T-cell (primary cell): ENCODE data around the gene DNAJB8. TPM values are rescaled to one million over a fixed set of nuclear protein-coding genes. Genes with fewer than 3 reads are reported as not detected.

Experiments used
- ATAC-seq, 4 experiments: fragments of 200-7000 bp in 3 of 4; fragments of 150-1000 bp in 1 of 4; cut with Tn5 transposase; replicated peaks in 1 of 4; 1 replicate in 3 of 4; 2 replicates in 1 of 4; pipeline ENCODE4 v1.10.0; 2021; ENCODE audit warnings: moderate library complexity in 3 of 4, mild to moderate bottlenecking in 2 of 4, moderate number of reproducible peaks in 1 of 4
- CTCF ChIA-PET, 2 donors: fragments of 300-600 bp; sonication (Branson Sonifier 250); formaldehyde crosslinking; loops; one replicate each; lab custom pipeline; 2022; ENCODE audit warnings: antibody characterized with exemption in 2 of 2; lab: Charles Lee
- POLR2A ChIA-PET, 2 donors: fragments of 300-600 bp; sonication (Branson Sonifier 250); formaldehyde crosslinking; loops; one replicate each; lab custom pipeline; 2022; ENCODE audit warnings: antibody characterized with exemption in 2 of 2; lab: Charles Lee
- DNase-seq, 35 experiments: peaks; one replicate each; pipeline versions ENCODE4 v3.0.0 to v3.0.0-alpha.2; 2013 to 2023
- H3K27ac ChIP-seq: one replicate; pipeline ENCODE4 v1.5.1; 2013; ENCODE audit warnings: low read length
- H3K27me3 ChIP-seq, 2 experiments: replicated peaks in 1 of 2; 1 replicate in 1 of 2; 2 replicates in 1 of 2; pipeline versions ENCODE4 v1.6.1 to v1.7.0; 2013; ENCODE audit warnings: low read length in 1 of 2, mixed read lengths in 1 of 2; ENCODE audit not compliant: control insufficient read depth in 2 of 2, insufficient read depth in 2 of 2; ENCODE audit errors: extremely low read depth in 1 of 2
- H3K36me3 ChIP-seq, 2 donors: 1 replicate in 1 of 2; 2 replicates in 1 of 2; pipeline versions ENCODE4 v1.6.1 to v1.7.0; 2013; ENCODE audit warnings: low read length in 1 of 2; ENCODE audit not compliant: control insufficient read depth in 2 of 2, insufficient read depth in 1 of 2; ENCODE audit errors: extremely low read depth in 1 of 2
- H3K4me1 ChIP-seq, 2 experiments: 1 replicate in 1 of 2; 2 replicates in 1 of 2; pipeline versions ENCODE4 v1.6.1 to v1.7.0; 2013; ENCODE audit warnings: low read length in 2 of 2, mixed read lengths in 1 of 2; ENCODE audit not compliant: insufficient read depth in 2 of 2, control insufficient read depth in 1 of 2; ENCODE audit errors: extremely low read depth in 1 of 2
- H3K4me3 ChIP-seq, 2 donors: 1 replicate in 1 of 2; 2 replicates in 1 of 2; pipeline versions ENCODE4 v1.5.1 to v1.7.0; 2013; ENCODE audit warnings: mild to moderate bottlenecking in 2 of 2, low read length in 1 of 2, moderate library complexity in 1 of 2; ENCODE audit not compliant: control insufficient read depth in 1 of 2; ENCODE audit errors: extremely low read depth in 1 of 2
- H3K9me3 ChIP-seq: 2 replicates; pipeline ENCODE4 v1.7.0; 2013
- H3K27ac Mint-ChIP-seq, 2 donors: one replicate each; pipeline ENCODE4 v1.8.0; 2020 to 2021; ENCODE audit warnings: mild to moderate bottlenecking in 2 of 2, mixed read lengths in 2 of 2
- H3K27me3 Mint-ChIP-seq, 2 donors: one replicate each; pipeline ENCODE4 v1.8.0; 2021 to 2022; ENCODE audit warnings: mixed read lengths in 2 of 2
- H3K36me3 Mint-ChIP-seq: one replicate; pipeline ENCODE4 v1.8.0; 2021; ENCODE audit warnings: mixed read lengths
- H3K4me1 Mint-ChIP-seq, 3 donors: one replicate each; pipeline ENCODE4 v1.8.0; 2020 to 2022; ENCODE audit warnings: mixed read lengths in 3 of 3, mild to moderate bottlenecking in 1 of 3
- H3K4me3 Mint-ChIP-seq, 3 donors: one replicate each; pipeline ENCODE4 v1.8.0; 2020 to 2022; ENCODE audit warnings: mild to moderate bottlenecking in 3 of 3, mixed read lengths in 3 of 3, moderate library complexity in 3 of 3
- H3K9me3 Mint-ChIP-seq, 3 donors: one replicate each; pipeline ENCODE4 v1.8.0; 2020 to 2022; ENCODE audit warnings: mixed read lengths in 3 of 3
- WGBS: methylation state at CpG from one replicate; pipeline ENCODE4 v1.1.5; 2013; ENCODE audit warnings: missing lambda C conversion rate; ENCODE audit not compliant: insufficient coverage; 5-methylcytosine and 5-hydroxymethylcytosine counted together
- total RNA-seq, 35 experiments: library from RNA in 6 of 35; stranded (reverse) in 6 of 35; fragments of 120-200 nt in 1 of 35; gene quantifications; one replicate each; pipeline versions ENCODE4 v1.2.1 to v1.2.4 and lab custom pipeline; 2013 to 2026

DNAJB8 gene
- total RNA-seq, 5 donors from 2014 or later (not counting 1 experiment from before 2014, with no cell fraction given) = not detected

DNA sequence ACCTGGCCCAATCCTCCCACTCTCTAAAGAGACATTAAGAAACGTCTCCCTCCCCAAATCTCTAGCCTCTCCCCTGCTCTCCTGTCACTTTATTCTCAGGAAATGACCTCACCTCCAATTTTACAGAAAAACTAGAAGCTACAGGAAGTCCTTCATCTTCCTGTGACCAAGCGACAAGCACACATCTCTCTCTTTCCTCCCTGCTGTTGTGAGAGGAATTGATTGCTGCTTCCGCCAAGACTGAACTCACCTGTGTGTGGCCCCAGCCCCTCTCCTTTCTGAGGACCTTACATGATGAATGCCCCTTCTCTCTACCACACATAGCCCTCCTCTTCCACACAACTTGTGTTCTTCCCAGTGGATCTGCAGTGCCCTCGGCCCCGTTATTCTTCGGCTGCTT lies 18.2 kb downstream of the DNAJB8 start:
- 51% methylated on average over 5 of the region's 6 CpGs for WGBS
- Histone ChIP-seq H3K9me3 (no peaks in the 10 kb centered on the region), H3K27me3 (peaks cover 0 to 31% of the 10 kb centered on the region in 2 experiments), H3K4me3 (peak overlapping the region in 1 of 2 donors; percentile 11), H3K4me1 (peaks cover 0 to 20% of the 10 kb centered on the region in 2 experiments), H3K36me3 (no peaks in the 10 kb centered on the region), H3K27ac (peak overlapping the region; percentile 29)
- ChIA-PET CTCF (interaction anchor here (0.5 to 1.0 kb wide), 2 partner anchors 160 to 397 kb away, joined by 3 to 4 read pairs; no protein-coding TSS in a partner anchor), POLR2A (no interaction called here)
- peak overlapping the region in 2 of 3 donors; percentile 34 to 64 for H3K4me3 Mint-ChIP-seq
- H3K36me3 Mint-ChIP-seq = peaks cover 6% of the 10 kb centered on the region
- peak; percentile 67 to 91 (median 82) for ATAC-seq
- peaks cover 3 to 15% of the 10 kb centered on the region in 2 donors for H3K27me3 Mint-ChIP-seq
- peaks cover 27 to 32% (median 28%) of the 10 kb centered on the region in 3 donors for H3K4me1 Mint-ChIP-seq
- peaks cover 14 to 24% (median 16%) of the 10 kb centered on the region in 3 donors for H3K9me3 Mint-ChIP-seq
- H3K27ac Mint-ChIP-seq = peak overlapping the region; percentile 69 to 94
- peak in 20 of 35 experiments; percentile 4 to 52 (median 21) for DNase-seq

GRCh38 chr3:128447561-128448013 lies 19.1 kb downstream of the DNAJB8 start:
- WGBS = 40% methylated on average over 1 of the region's 3 CpGs
- H3K27ac Mint-ChIP-seq = peak overlapping the region in 1 of 2 donors; percentile 83
- Histone ChIP-seq H3K9me3 (no peaks in the 10 kb centered on the region), H3K36me3 (no peaks in the 10 kb centered on the region), H3K4me1 (peaks cover 0 to 19% of the 10 kb centered on the region in 2 experiments), H3K27ac (no peak overlapping the region), H3K27me3 (peaks cover 0 to 22% of the 10 kb centered on the region in 2 experiments), H3K4me3 (no peak overlapping the region)
- peak in 1 of 4 experiments; percentile 13 for ATAC-seq
- H3K4me1 Mint-ChIP-seq = peaks cover 26 to 32% (median 27%) of the 10 kb centered on the region in 3 donors
- peak in 13 of 35 experiments; percentile 3 to 36 (median 12) for DNase-seq
- POLR2A ChIA-PET = no interaction called here
- peaks cover 6% of the 10 kb centered on the region for H3K36me3 Mint-ChIP-seq
- H3K9me3 Mint-ChIP-seq = peaks cover 14 to 24% (median 16%) of the 10 kb centered on the region in 3 donors
- H3K4me3 Mint-ChIP-seq = no peak overlapping the region
- CTCF ChIA-PET = no interaction called here
- peaks cover 3 to 11% of the 10 kb centered on the region in 2 donors for H3K27me3 Mint-ChIP-seq

DNA sequence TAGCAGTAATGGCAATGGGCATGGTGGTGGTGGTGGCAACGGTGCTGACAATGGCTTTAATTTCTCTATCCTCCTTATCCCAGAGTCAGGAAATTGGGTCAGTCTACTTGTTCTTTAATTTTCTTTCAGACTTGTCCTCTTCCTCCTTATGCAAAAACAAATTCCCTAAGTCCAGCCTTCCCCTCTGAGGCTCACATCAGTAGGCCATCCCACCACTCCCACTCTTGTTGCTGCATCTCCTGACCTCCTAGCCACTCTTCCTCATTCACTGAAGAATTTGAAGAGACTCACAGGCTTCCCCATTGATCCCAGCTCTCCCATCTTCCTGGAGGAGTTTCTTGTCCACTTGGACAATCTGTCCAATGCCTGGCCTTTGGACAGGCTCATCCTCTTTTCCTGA lies 19.9 kb downstream of the DNAJB8 start:
- H3K9me3 ChIP-seq = no peaks in the 10 kb centered on the region
- H3K4me3 Mint-ChIP-seq = no peak overlapping the region
- no CpG with 5 or more reads among the region's 1 CpG for WGBS
- peaks cover 3 to 5% of the 10 kb centered on the region in 2 donors for H3K27me3 Mint-ChIP-seq
- H3K4me1 Mint-ChIP-seq = peaks cover 26 to 32% (median 27%) of the 10 kb centered on the region in 3 donors
- DNase-seq (no peak), ATAC-seq (no peak)
- peaks cover 0 to 19% of the 10 kb centered on the region in 2 experiments for H3K27me3 ChIP-seq
- ChIA-PET CTCF (no interaction called here), POLR2A (no interaction called here)
- H3K36me3 ChIP-seq = no peaks in the 10 kb centered on the region
- H3K4me3 ChIP-seq = no peak overlapping the region
- peaks cover 6% of the 10 kb centered on the region for H3K36me3 Mint-ChIP-seq
- H3K27ac ChIP-seq = no peak overlapping the region
- H3K4me1 ChIP-seq = peaks cover 0 to 19% of the 10 kb centered on the region in 2 experiments
- H3K27ac Mint-ChIP-seq = no peak overlapping the region
- H3K9me3 Mint-ChIP-seq = peaks cover 14 to 24% (median 16%) of the 10 kb centered on the region in 3 donors

GRCh38 chr3:128445357-128445756 lies 21.3 kb downstream of the DNAJB8 start:
- Histone ChIP-seq H3K4me3 (no peak overlapping the region), H3K27ac (no peak overlapping the region), H3K27me3 (peaks cover 0 to 13% of the 10 kb centered on the region in 2 experiments), H3K4me1 (peaks cover 0 to 19% of the 10 kb centered on the region in 2 experiments), H3K36me3 (no peaks in the 10 kb centered on the region), H3K9me3 (no peaks in the 10 kb centered on the region)
- peaks cover 6% of the 10 kb centered on the region for H3K36me3 Mint-ChIP-seq
- peaks cover 3 to 4% of the 10 kb centered on the region in 2 donors for H3K27me3 Mint-ChIP-seq
- CTCF ChIA-PET = no interaction called here
- no peak for ATAC-seq
- H3K9me3 Mint-ChIP-seq = peaks cover 14 to 19% (median 16%) of the 10 kb centered on the region in 3 donors
- DNase-seq = no peak
- H3K27ac Mint-ChIP-seq = no peak overlapping the region
- no peak overlapping the region for H3K4me3 Mint-ChIP-seq
- POLR2A ChIA-PET = no interaction called here
- WGBS = 59% methylated on average over 1 of the region's 1 CpG
- H3K4me1 Mint-ChIP-seq = peaks cover 26 to 28% (median 27%) of the 10 kb centered on the region in 3 donors

GRCh38 chr3:128443771-128444170 lies 22.9 kb downstream of the DNAJB8 start:
- no peak overlapping the region for H3K27ac Mint-ChIP-seq

DNA sequence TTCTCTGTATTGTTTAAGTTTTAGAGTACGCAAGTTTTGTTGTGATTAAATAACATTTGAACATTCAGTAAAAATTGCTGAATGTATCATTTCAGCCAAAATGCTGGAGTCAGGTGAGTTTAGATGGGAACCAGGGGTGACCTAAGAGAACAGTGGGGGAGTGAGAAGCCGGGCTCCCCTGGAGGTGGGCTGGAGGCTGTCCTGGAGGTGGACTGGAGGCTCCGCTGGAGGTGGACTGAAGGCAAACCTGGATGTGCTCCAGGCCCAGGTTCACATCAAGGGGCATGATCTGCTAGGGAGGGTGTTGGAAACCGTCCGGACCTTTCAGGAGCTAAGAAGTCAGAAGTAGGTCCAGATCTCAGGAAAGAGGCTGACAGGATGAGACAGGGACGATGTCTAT lies 23.7 kb downstream of the DNAJB8 start:
- DNase-seq (no peak), ATAC-seq (no peak)
- no peaks in the 10 kb centered on the region for H3K36me3 ChIP-seq
- H3K27ac ChIP-seq = no peak overlapping the region
- H3K27me3 ChIP-seq = peaks cover 0 to 21% of the 10 kb centered on the region in 2 experiments
- 77% methylated on average over 6 of the region's 6 CpGs for WGBS
- Mint-ChIP-seq H3K4me3 (no peak overlapping the region), H3K4me1 (peaks cover 11 to 12% (median 11%) of the 10 kb centered on the region in 3 donors), H3K27me3 (peaks cover 12 to 16% of the 10 kb centered on the region in 2 donors), H3K9me3 (peaks cover 6 to 17% (median 8%) of the 10 kb centered on the region in 3 donors), H3K27ac (no peak overlapping the region), H3K36me3 (peaks cover 3% of the 10 kb centered on the region)
- H3K4me3 ChIP-seq = no peak overlapping the region
- CTCF ChIA-PET = no interaction called here
- H3K4me1 ChIP-seq = peaks cover 0 to 9% of the 10 kb centered on the region in 2 experiments
- POLR2A ChIA-PET = no interaction called here
- no peaks in the 10 kb centered on the region for H3K9me3 ChIP-seq

More at GRCh38 chr3:128443771-128444170, 22.9 kb downstream of the DNAJB8 start:
- Mint-ChIP-seq H3K4me1 (peaks cover 17 to 20% (median 19%) of the 10 kb centered on the region in 3 donors), H3K9me3 (peaks cover 11 to 17% (median 13%) of the 10 kb centered on the region in 3 donors), H3K27me3 (peaks cover 12 to 15% of the 10 kb centered on the region in 2 donors), H3K36me3 (peaks cover 6% of the 10 kb centered on the region), H3K4me3 (no peak overlapping the region)
- 44% methylated on average over 3 of the region's 3 CpGs for WGBS
- no peaks in the 10 kb centered on the region for H3K36me3 ChIP-seq
- DNase-seq = no peak
- no peaks in the 10 kb centered on the region for H3K9me3 ChIP-seq
- H3K27ac ChIP-seq = no peak overlapping the region
- peaks cover 0 to 19% of the 10 kb centered on the region in 2 experiments for H3K27me3 ChIP-seq
- peaks cover 0 to 17% of the 10 kb centered on the region in 2 experiments for H3K4me1 ChIP-seq
- H3K4me3 ChIP-seq = no peak overlapping the region
- CTCF ChIA-PET = no interaction called here
- no peak for ATAC-seq
- POLR2A ChIA-PET = no interaction called here
